ENCODE results near the gene CALR. TPM values are rescaled to one million over a fixed set of nuclear protein-coding genes. Genes with fewer than 3 reads are reported as not detected.

The CALR gene
- total and polyA plus RNA-seq, 7 donors: 70.3 to 717 (median 187) TPM

- Histone ChIP-seq H3K9me3 (no peaks in the 10 kb centered on the region), H3K27me3 (no peaks in the 10 kb centered on the region), H3K4me3 (peak overlapping the region in 3 of 4 donors; percentile 32 to 38 (median 38)), H3K27ac (peak overlapping the region in 2 of 4 donors; percentile 37 to 51), H3K36me3 (no peaks in the 10 kb centered on the region), H3K4me1 (peaks cover 0 to 9% (median 7%) of the 10 kb centered on the region in 4 donors)
- TF ChIP-seq, protein P1, sequence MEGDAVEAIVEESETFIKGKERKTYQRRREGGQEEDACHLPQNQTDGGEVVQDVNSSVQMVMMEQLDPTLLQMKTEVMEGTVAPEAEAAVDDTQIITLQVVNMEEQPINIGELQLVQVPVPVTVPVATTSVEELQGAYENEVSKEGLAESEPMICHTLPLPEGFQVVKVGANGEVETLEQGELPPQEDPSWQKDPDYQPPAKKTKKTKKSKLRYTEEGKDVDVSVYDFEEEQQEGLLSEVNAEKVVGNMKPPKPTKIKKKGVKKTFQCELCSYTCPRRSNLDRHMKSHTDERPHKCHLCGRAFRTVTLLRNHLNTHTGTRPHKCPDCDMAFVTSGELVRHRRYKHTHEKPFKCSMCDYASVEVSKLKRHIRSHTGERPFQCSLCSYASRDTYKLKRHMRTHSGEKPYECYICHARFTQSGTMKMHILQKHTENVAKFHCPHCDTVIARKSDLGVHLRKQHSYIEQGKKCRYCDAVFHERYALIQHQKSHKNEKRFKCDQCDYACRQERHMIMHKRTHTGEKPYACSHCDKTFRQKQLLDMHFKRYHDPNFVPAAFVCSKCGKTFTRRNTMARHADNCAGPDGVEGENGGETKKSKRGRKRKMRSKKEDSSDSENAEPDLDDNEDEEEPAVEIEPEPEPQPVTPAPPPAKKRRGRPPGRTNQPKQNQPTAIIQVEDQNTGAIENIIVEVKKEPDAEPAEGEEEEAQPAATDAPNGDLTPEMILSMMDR (IDR thresholded peaks at IDR 0.05): no peak
- no peak for TF ChIP-seq POLR2AphosphoS5 (IDR thresholded peaks at IDR 0.05)
- TF ChIP-seq POLR2A (IDR thresholded peaks at IDR 0.05): no peak
- no peak for TF ChIP-seq EP300 (IDR thresholded peaks at IDR 0.05)
- no peak for DNase-seq
- intact Hi-C loops (cut with DNase I): loop anchor here (1.0 to 2.0 kb wide), 3 partner anchors 48 to 110 kb away; no protein-coding TSS in a partner anchor
- WGBS, 2 donors: 22 to 46% methylated on average over 10 of the region's 10 CpGs
These were observed 44.7 kb downstream of the CALR start for GRCh38 chr19:12983091-12983490.

DNA sequence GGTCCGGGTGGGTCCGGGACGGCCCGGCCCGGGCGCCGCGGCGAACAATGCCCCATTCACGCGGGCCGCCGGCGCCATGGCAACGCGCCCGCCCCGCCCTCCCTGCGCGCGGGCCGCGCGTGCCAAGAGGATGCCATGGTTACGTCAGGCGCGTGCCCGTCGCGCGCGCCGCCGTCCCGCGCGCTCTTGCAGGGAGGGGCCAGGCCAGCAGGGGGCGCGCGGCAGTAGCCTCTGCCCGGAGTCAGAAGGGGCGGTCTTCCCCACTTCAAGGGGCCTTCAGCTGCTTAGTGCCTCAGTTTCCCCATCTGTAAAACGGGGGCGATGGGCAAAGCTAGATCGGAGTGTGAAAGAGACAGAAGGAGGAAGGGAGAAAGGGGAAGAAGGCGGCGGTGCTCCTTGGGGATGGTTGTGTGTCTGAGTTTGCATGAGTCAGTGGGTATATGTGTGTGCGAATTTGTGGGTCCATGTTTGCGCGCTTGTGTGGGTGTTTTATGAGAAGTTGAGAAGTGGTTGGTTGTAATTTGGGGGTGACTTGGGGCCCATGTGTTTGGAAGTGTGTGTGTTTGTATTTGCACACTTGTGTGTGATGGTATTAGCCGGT is 45.2 kb downstream of the CALR start:
- Histone ChIP-seq H3K27ac (peak overlapping the region in 2 of 4 donors; percentile 37 to 51), H3K4me1 (peaks cover 0 to 9% (median 7%) of the 10 kb centered on the region in 4 donors), H3K36me3 (no peaks in the 10 kb centered on the region), H3K9me3 (no peaks in the 10 kb centered on the region), H3K4me3 (peak overlapping the region in 3 of 4 donors; percentile 32 to 38 (median 38)), H3K27me3 (no peaks in the 10 kb centered on the region)
- intact Hi-C loops (cut with DNase I): loop anchor here (1.0 to 2.0 kb wide), 3 partner anchors 47 to 109 kb away; no protein-coding TSS in a partner anchor
- DNase-seq: peak; percentile 91
- WGBS, 2 donors: 7 to 9% methylated on average over 51 of the region's 51 CpGs
- TF ChIP-seq, protein P1 (IDR thresholded peaks at IDR 0.05): peak; percentile 89 to 96 (median 94)
- TF ChIP-seq POLR2AphosphoS5 (IDR thresholded peaks at IDR 0.05) (peak in 1 of 4 donors; percentile 44), POLR2A (IDR thresholded peaks at IDR 0.05) (no peak), EP300 (IDR thresholded peaks at IDR 0.05) (no peak)

DNA sequence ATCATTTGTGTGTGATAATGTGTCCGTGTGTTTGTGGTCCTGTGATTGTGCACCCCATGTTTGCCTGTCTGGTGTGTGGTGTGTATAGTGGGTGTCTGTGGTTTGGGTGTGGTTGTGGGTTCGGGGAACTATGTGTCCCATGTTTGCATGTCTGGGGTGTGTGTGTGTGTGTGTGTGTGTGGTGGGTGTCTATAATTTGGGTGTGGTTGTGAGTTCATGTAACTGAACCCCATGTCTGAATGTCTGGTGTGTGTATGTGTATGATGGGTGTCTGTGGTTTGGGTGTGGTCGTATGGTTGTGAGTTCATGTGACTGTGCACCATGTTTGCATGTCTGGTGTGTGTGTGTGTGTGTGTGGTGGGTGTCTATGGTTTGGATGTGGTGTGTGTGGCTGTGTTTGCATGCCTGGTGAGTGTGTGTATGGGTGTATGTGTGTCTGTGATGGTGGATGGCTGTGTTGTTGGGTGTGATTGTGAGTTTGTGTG is 45.8 kb downstream of the CALR start:
- no peak for DNase-seq
- H3K27me3 ChIP-seq: no peaks in the 10 kb centered on the region
- H3K9me3 ChIP-seq: no peaks in the 10 kb centered on the region
- TF ChIP-seq, protein P1 (IDR thresholded peaks at IDR 0.05): no peak
- no peak for TF ChIP-seq EP300 (IDR thresholded peaks at IDR 0.05)
- TF ChIP-seq POLR2AphosphoS5 (IDR thresholded peaks at IDR 0.05): no peak
- no peak for TF ChIP-seq POLR2A (IDR thresholded peaks at IDR 0.05)
- H3K36me3 ChIP-seq: no peaks in the 10 kb centered on the region
- intact Hi-C loops (cut with DNase I): no loop called here
- peaks cover 0 to 9% (median 7%) of the 10 kb centered on the region in 4 donors for H3K4me1 ChIP-seq
- 51 to 71% methylated on average over 3 of the region's 3 CpGs for WGBS, 2 donors
- H3K27ac ChIP-seq: no peak overlapping the region
- no peak overlapping the region for H3K4me3 ChIP-seq

DNA sequence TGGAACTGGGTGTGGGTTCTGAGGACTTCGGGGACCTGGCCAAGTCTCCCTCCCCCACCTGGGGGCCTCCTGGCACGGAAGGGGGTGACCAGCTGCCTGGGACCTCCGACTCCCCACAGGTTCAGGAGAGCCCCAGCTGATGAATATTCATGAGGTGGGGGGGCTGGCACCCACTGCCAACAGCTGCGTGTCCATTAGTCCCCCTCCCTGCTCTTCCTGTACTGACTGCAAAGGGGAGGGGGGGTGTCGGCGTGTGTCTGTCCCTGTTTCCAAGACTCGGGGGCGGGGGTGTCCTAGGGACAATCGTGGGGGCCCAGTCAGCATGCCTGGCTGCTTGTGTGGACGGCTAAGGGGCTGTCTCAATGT is 46.3 kb downstream of the CALR start:
- TF ChIP-seq EP300 (IDR thresholded peaks at IDR 0.05) (no peak), POLR2A (IDR thresholded peaks at IDR 0.05) (no peak), POLR2AphosphoS5 (IDR thresholded peaks at IDR 0.05) (no peak)
- TF ChIP-seq, protein P1 (IDR thresholded peaks at IDR 0.05): no peak
- Histone ChIP-seq H3K4me1 (peaks cover 0 to 9% (median 7%) of the 10 kb centered on the region in 4 donors), H3K36me3 (no peaks in the 10 kb centered on the region), H3K27ac (no peak overlapping the region), H3K4me3 (no peak overlapping the region), H3K27me3 (no peaks in the 10 kb centered on the region), H3K9me3 (no peaks in the 10 kb centered on the region)
- intact Hi-C loops (cut with DNase I): no loop called here
- no peak for DNase-seq
- 11 to 44% methylated on average over 10 of the region's 10 CpGs for WGBS, 2 donors
